K562 (cell line): ENCODE measurements around the gene GNAI2. TPM values are rescaled to one million over a fixed set of nuclear protein-coding genes. Genes with fewer than 3 reads are reported as not detected.

Experiments used
- ARID2 ChIP-seq: fragments of 450-650 bp; IDR thresholded peaks from 2 replicates; pipeline ENCODE4 v1.6.1; 2017; ENCODE audit warnings: antibody characterized with exemption, mild to moderate bottlenecking
- ATF7 ChIP-seq: fragments of 450-650 bp; IDR thresholded peaks from 2 replicates; pipeline ENCODE4 v1.7.1; 2014; ENCODE audit warnings: mild to moderate bottlenecking, moderate library complexity
- CBX1 ChIP-seq: sonication (generic); IDR thresholded peaks from 2 replicates; pipeline ENCODE4 v1.6.1; 2016; ENCODE audit warnings: antibody characterized with exemption, low read depth, mild to moderate bottlenecking
- CTCFL ChIP-seq: IDR thresholded peaks from 2 replicates; pipeline ENCODE4 v1.6.1; 2011; ENCODE audit warnings: borderline replicate concordance, low read depth, mild to moderate bottlenecking, moderate library complexity, low read length; ENCODE audit not compliant: insufficient read depth, poor library complexity, severe bottlenecking
- CXXC5 ChIP-seq: fragments of 250-450 bp; sonication (Bioruptor Pico); IDR thresholded peaks from 2 replicates; pipeline ENCODE4 v1.8.0; 2022; ENCODE audit warnings: inconsistent platforms, mild to moderate bottlenecking, moderate library complexity
- DEAF1 ChIP-seq: fragments of 450-650 bp; formaldehyde crosslinking; IDR thresholded peaks from 2 replicates; pipeline ENCODE4 v1.4.0; 2020; ENCODE audit warnings: mild to moderate bottlenecking, moderate library complexity
- E2F1 ChIP-seq: sonication (generic); formaldehyde crosslinking; IDR thresholded peaks from 2 replicates; pipeline ENCODE4 v1.8.1; 2023; ENCODE audit warnings: mild to moderate bottlenecking, missing genetic modification reagents, moderate library complexity
- FUS ChIP-seq: fragments of 200-400 bp; formaldehyde crosslinking; optimal IDR thresholded peaks from 2 replicates; pipeline ENCODE3; 2017; ENCODE audit warnings: low read depth, low read length
- KAT7 ChIP-seq: sonication (generic); formaldehyde crosslinking; IDR thresholded peaks from 2 replicates; pipeline ENCODE4 v1.8.0; 2022; ENCODE audit warnings: missing genetic modification reagents, mild to moderate bottlenecking, borderline replicate concordance
- MAX ChIP-seq: sonication (generic); formaldehyde crosslinking; IDR thresholded peaks from 2 replicates; pipeline ENCODE4 v1.9.0; 2022; ENCODE audit warnings: mild to moderate bottlenecking, missing genetic modification reagents
- NFXL1 ChIP-seq: fragments of 450-650 bp; formaldehyde crosslinking; IDR thresholded peaks from 2 replicates; pipeline ENCODE4 v1.4.0; 2021; ENCODE audit warnings: mild to moderate bottlenecking
- PPARD ChIP-seq: fragments of 250-450 bp; sonication (Bioruptor Pico); IDR thresholded peaks from 2 replicates; pipeline ENCODE4 v1.8.0; 2022; ENCODE audit warnings: inconsistent platforms, mild to moderate bottlenecking, moderate library complexity
- RERE ChIP-seq: sonication (generic); formaldehyde crosslinking; IDR thresholded peaks from 2 replicates; pipeline ENCODE4 v1.8.0; 2023; ENCODE audit warnings: missing genetic modification reagents, mild to moderate bottlenecking, borderline replicate concordance
- SMARCE1 ChIP-seq: fragments of 450-650 bp; IDR thresholded peaks from 2 replicates; pipeline ENCODE4 v1.7.1; 2016; ENCODE audit warnings: mild to moderate bottlenecking
- ZNF384 ChIP-seq: IDR thresholded peaks from 2 replicates; pipeline ENCODE4 v1.6.1; 2012; ENCODE audit warnings: low read depth, low read length, improper control_type of control experiment
- ZNF780A ChIP-seq: fragments of 250-450 bp; sonication (Bioruptor Pico); IDR thresholded peaks from 2 replicates; pipeline ENCODE4 v1.5.0; 2021; ENCODE audit warnings: mild to moderate bottlenecking
- polyA plus RNA-seq, 8 experiments: library from polyadenylated mRNA; depleted of rRNA in 4 of 8; stranded (reverse) in 5 of 8; unstranded in 3 of 8; fragments of >200 nt; fragmentation: Nextera tagmentation in 2 of 8; fragmentation: Illumina TruSeq in 1 of 8; extraction: Ambion mirVana in 2 of 8; extraction: Trizol in 1 of 8; gene quantifications; 2 replicates each; pipeline versions ENCODE4 v1.2.1 to v1.2.3, GENCODE V29; 2011 to 2014; ENCODE audit warnings: inconsistent platforms in 1 of 8, missing spikeins in 1 of 8
- total RNA-seq, 7 experiments: library from RNA; depleted of rRNA in 6 of 7; stranded (reverse); fragments of >200 nt in 6 of 7; fragmentation: Illumina TruSeq in 2 of 7; extraction: Trizol in 2 of 7; gene quantifications; 2 replicates each; pipeline versions ENCODE4 v1.2.1 to v1.2.3, GENCODE V29; 2011 to 2021; ENCODE audit warnings: low replicate concordance in 1 of 7

The GNAI2 gene
- total and polyA plus RNA-seq, 9 of the 15 experiments (the other 6 are each of a cell fraction or from before 2014, with no cell fraction given), result 1.1 to 72.2 (median 42.7) TPM

- TF ChIP-seq RERE (CRISPR knock-in tag) (no peak), MAX (peak; percentile 49; the same call in 1 of the 2 replicates), FUS (no peak), CTCFL (peak; percentile 81), ZNF384 (no peak), E2F1 (CRISPR knock-in tag) (peak; percentile 79; the same call in 1 of the 2 replicates), ATF7 (peak; percentile 72; the same call in 1 of the 2 replicates), DEAF1 (CRISPR knock-in tag) (peak; percentile 94), PPARD (no peak), CBX1 (0 out of 2 replicates have a peak, but pooled peaks have one; percentile 17), KAT7 (peak; percentile 74; the same call in 1 of the 2 replicates), NFXL1 (CRISPR knock-in tag) (no peak), ZNF780A (CRISPR knock-in tag) (no peak), SMARCE1 (no peak), ARID2 (0 out of 2 replicates have a peak, but pooled peaks have one; percentile 47), CXXC5 (CRISPR knock-in tag) (peak; percentile 83)
These were observed 8.4 kb upstream of the GNAI2 start (continued) for GRCh38 chr3:50227390-50228183.
